ENCODE data around the gene CFAP61.
"Not testable (repeated sequence)": the region's sequence is repeated elsewhere in the genome, so short reads cannot be mapped to it uniquely, and the experiment has no call there.

Gene CFAP61

DNA sequence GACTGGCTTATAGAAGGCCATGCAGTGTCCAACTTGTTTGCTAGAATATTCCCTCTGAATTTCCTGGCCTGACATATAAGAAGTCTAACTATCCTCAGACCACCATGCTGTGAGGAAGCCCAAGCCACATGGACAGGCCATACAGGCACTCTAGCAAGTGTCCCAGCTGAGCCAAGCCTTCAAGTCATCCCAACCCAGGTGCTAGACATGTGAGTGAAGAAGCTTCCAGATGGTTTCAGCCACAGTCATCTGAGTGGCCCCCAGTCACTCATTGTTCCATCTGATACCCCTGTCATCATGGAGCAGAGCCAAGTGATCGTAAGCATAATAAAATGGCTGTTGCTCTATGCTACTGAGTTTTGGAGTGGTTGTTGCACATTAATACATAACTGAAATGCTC, 269.6 kb downstream of the CFAP61 start:
- DNase-seq (ENCODE audit: low read depth) = no peak

GRCh38 chr20:20322912-20323311, 270.6 kb downstream of the CFAP61 start:
- DNase-seq (ENCODE audit: low read depth) = no peak

GRCh38 chr20:20327746-20328145, 275.4 kb downstream of the CFAP61 start:
- DNase-seq (ENCODE audit: low read depth) = no peak

DNA sequence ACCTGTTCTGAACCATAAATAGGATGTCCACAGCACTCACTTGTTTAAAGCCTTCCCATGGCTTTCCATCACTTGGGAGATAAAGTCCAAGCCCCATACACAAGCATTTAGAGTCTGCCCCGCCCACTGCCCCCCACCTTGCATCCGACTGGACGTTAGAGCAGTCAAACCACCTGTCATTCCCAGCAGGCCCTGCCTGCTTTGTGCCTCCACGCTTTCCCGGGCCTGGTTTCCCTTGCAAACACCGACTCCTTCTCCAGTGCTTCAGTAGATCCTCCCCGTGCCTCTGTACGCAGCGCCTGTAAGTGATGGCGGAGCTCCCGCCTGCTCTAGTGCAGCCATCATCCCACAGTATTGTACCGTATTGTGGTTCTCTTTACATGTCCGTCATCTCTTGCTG, 277.2 kb downstream of the CFAP61 start:
- no peak for DNase-seq (ENCODE audit: low read depth)

DNA sequence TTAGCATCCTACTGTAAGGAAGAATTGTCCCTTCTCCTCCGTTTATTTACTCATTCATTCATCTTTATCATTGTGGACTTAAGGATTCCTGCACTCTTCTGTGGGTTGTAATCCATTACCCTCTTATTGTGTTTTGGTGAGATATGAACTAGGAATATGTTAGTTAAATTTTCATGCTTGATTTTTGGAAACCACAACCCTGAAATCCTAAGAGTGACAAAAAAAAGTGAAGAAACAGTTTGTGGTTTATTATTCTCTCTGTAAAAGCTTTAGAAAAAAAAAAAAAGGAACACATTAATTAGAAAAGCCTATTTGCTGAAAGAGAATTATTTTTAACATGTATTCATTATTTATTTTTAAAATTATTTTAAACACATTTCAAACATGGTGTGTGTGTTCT, 278.8 kb downstream of the CFAP61 start:
- no peak for DNase-seq (ENCODE audit: low read depth)

DNA sequence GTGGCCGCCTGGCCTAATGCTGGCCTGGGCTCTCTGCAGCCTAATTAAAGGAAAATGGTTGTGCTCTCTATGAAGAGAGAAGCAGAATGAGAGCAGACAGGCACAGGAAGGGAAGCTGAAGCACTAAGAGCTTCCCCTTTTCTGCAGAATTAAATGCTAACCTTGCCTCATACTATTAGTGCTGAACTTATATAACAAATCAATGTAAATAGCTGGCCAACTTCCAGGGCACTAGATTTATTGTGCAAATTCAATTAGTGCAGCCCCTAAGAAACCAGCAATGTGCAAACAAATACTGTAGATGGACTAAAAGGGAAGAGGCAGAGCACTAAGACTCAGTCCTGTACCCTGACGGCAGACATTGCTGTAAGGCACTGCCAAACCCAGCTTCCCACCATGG, 279.5 kb downstream of the CFAP61 start:
- DNase-seq (ENCODE audit: low read depth) = no peak

DNA sequence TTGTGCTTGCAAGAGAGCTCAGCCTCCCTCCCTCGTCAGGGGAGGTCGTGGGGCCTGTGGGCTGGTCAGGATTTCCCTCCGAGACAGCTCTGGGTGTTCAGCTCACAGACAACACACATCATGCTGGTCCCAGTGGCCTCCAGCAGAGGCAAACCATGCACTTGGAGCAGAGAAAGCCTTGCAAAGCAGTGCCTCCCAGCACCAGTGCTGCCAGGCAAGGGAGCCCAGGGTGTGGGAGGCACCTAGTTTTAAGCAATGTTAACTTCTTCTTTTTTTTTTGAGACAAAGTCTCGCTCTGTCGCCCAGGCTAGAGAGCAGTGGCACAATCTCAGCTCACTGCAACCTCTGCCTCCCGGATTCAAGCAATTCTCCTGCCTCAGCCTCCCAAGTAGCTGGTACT, 281.5 kb downstream of the CFAP61 start:
- no peak for DNase-seq (ENCODE audit: low read depth)

GRCh38 chr20:20334489-20334888, 282.2 kb downstream of the CFAP61 start:
- no peak for DNase-seq (ENCODE audit: low read depth)

- DNase-seq (ENCODE audit: low read depth) = no peak
Observed at GRCh38 chr20:20338133-20338730, 285.9 kb downstream of the CFAP61 start.

GRCh38 chr20:20340443-20340842, 288.1 kb downstream of the CFAP61 start:
- DNase-seq (ENCODE audit: low read depth) = no peak

DNA sequence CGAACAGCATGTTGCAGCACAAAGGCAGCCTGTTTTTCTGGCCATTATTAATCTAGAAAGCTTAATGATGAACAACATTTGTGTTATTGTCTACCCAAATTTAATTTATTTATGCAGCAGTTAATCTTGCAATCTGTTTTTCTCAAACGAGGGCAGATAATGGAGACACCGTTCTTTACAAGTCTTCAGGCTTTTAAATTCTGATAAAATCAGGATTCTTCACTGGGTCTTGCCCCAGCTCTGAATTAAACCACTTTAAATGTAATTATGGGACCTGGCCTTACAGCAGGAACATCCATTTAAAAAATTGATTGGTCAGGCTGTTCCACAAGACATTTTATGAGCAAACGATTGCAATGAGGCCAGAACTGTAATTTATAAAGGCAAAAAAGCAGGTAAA, 289.0 kb downstream of the CFAP61 start:
- DNase-seq (ENCODE audit: low read depth) = no peak

DNA sequence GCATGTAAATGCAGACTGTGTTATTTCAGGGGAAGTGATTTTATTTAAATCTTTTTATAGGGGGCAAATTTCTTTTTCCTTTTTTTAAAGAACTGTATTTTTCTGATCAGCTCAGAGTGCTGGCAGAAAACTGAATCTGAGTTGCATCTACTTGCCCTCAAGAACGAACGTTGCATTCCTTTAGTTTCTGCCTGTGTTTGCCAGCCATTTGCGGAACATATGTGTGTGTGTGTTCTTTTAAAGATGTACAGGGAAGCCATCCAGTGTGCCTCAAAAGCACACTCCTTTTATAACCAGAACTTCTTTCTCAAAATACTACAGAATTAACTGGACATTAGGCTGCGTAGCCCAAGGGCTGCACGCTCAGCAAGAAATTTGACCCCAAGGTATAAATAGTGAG, 289.7 kb downstream of the CFAP61 start:
- DNase-seq (ENCODE audit: low read depth) = no peak

DNA sequence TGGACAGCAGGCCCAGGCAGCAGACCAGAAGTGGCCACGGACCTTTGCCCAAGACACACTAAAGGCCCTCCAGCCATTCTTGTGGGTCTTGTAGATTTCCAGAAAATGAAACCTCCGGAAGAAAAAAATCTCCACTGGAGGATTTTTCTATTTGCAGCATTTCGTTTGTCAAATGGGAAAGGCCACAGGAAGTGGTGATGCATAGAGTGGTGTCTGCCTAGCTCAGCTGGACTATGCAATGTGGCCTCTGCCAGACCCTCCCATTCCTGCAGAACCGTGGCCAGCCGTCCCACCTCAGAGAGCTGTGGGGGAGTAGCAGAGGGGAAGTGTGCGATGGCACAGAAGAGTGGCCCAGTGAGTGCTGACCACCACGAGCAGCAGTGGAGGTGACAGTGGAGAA, 291.6 kb downstream of the CFAP61 start:
- no peak for DNase-seq (ENCODE audit: low read depth)

GRCh38 chr20:20344476-20344875, 292.1 kb downstream of the CFAP61 start:
- DNase-seq (ENCODE audit: low read depth) = no peak

DNA sequence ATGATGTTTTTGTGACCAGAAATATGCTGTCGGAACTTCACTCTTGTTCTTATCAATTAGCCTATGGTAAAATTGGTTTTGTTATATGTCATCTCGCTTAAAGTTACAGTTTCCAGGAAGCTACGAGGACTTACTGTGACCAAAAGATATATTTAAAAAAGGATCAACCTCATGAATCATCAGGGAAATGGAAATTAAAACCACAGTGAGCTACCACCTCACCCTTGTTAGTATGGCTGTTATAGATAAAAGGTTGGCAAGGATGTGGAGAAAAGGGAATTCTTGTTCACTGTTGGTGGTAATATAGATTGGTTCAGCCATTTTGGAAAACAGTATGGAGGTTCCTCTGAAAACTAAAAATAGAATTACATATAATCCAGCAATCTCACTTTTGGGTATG, 301.2 kb downstream of the CFAP61 start:
- no peak for DNase-seq (ENCODE audit: low read depth)

DNA sequence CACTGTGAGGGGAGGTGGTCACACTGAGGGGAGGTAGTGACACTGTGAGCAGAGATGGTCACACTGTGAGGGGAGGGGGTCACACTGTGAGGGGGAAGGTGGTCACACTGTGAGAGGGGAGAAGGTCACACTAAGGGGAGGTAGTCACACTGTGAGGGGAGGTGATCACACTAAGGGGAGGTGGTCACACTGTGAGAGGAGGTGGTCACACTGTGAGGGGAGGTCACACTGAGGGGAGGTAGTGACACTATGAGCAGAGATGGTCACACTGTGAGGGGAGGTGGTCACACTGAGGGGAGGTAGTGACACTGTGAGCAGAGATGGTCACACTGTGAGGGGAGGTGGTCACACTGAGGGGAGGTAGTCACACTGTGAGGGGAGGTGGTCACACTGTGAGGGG, 303.2 kb downstream of the CFAP61 start:
- DNase-seq (ENCODE audit: low read depth) = not testable (repeated sequence)

DNA sequence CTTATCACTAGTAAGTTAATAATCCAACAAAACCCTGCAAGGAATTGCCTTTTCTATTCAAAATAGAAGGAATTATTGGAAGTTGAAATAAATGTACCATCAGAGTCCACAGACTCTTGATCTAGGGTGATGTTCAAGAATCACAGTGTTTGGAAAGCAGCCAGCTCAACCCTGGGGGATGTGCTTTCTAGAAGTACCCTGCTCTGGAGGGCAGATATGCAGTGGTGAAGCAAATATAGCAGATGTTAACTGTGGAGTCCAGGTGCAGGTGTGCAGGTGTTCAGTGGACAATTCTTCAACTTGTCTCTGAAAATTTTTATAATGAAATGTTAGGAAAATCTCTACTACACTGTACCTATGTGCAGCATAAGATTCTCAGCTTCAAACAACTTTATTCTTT, 306.5 kb downstream of the CFAP61 start:
- no peak for DNase-seq (ENCODE audit: low read depth)

DNA sequence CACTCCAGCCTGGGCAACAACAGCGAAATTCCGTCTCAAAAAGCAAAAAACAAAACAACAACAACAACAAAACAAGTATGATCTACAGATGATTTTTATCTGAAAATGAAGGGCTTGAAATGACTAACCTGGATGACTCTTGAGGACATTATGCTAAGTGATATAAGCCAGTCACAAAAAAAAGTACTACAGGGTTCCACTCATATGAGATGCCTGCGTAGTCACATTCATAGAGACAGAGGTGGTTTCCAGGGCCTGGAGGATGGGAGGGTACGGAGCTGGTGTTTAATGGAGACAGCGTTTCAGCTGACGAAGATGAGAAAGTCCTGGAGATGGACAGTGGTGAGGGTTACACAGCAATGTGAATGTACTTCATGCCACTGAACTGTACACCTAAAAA, 307.3 kb downstream of the CFAP61 start:
- DNase-seq (ENCODE audit: low read depth) = no peak

DNA sequence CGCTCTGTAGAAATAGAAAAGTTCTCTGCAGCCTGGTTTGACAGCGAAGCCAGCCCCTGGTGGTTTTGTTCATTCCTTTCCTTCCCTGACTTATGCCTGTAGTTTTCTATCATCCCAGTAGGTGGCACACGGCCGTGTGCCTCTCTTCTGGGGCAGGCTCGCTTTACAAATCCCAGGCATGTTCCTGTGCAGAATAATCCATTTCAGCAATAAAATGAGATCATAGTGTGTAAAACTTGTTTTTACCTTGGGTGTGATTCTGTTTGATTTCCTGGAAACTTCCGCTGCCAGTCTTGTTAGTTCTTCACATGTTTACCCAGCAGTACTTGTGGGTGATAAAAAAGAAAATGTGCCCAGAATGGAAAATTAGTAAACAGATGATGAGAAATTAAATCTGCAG, 308.1 kb downstream of the CFAP61 start:
- DNase-seq (ENCODE audit: low read depth) = peak; percentile 49

DNA sequence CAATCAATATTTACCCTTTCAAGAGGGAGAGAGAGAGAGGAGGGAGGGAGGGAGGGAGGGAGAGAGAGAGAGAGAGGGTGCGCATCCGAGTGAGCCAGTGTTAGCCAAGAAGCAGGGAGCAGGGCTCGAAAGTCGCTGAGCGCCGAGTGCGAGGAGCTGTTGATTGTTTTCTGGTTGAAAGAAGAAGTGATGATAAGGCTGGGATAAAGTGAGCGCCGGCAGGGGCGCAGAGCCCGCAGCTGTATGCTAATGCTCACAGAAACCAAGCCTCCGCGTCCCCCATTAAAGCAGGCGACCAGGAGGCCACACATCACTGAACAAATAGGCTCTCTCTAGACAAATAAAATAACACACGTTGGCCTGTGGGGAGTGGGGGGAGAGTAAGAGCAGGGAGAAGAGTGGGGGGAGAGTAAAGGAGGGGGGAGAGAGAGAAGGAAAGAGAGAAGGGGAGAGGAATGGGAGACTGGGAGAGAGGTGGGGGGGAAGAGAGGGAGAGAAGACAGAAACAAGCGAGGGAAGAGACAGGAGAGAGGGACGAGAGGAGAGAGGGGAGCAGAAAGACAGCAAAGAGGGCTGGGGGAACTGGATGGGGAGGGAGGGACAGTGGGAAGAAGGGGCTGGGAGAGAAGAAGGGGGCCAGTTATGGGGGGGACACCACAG, 310.6 kb downstream of the CFAP61 start:
- no peak for DNase-seq (ENCODE audit: low read depth)

GRCh38 chr20:20363434-20363798, 311.1 kb downstream of the CFAP61 start:
- DNase-seq (ENCODE audit: low read depth) = no peak

DNA sequence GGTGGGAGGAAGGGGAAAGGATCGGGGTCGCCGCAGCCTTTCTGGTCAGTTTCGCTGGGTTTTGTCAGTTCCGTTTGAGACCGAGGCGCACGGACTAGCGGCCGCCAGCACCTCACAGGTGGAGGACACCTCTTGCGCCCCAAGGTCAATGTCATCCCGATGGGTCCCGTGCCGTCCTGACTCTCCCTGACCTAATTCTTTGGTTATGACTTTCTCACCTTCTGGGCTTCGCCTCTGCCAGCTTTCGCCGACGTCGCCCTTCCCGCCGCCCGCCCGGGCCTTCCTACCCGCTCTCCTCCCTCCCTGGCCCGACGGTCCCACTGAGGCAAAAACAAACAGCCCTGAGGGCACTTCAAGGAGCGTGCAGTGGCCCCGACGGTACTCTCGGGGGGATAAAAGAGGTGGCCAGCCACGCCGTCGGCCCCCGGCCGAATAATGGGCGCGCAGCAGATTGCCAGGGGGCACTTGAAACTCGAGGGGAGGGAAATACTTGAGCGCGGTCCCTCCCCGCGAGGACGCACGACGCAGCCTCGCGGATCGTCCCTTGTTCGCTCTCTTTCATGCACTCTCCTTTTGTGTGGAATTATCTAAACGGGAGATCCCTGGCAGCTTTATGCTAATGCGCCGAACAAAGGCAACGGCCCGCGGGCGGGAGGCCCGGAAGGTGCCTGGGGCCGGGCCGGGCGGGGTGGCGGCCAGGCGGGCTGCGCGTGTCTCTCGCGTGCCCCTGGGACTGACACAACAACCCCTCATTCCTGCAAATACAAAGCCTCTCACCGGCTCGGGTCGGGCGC, 311.7 kb downstream of the CFAP61 start:
- DNase-seq (ENCODE audit: low read depth) = no peak
